HG03354 (cell line): ENCODE measurements around the gene MCC.

Source experiments
- ATAC-seq: cut with Tn5 transposase; IDR thresholded peaks from one replicate; pipeline ENCODE4 v1.9.1; 2021; ENCODE audit warnings: mild to moderate bottlenecking; ENCODE audit not compliant: unreplicated experiment, poor library complexity, severe bottlenecking

The MCC gene

GRCh38 chr5:113058706-113059226 lies 429.5 kb downstream of the MCC start:
- no peak for ATAC-seq

- no peak for ATAC-seq
These were observed 430.0 kb downstream of the MCC start for GRCh38 chr5:113058269-113058668.

GRCh38 chr5:113057557-113057984 lies 430.7 kb downstream of the MCC start:
- no peak for ATAC-seq

GRCh38 chr5:113056988-113057387 lies 431.3 kb downstream of the MCC start:
- no peak for ATAC-seq

GRCh38 chr5:113054899-113055298 lies 433.4 kb downstream of the MCC start:
- no peak for ATAC-seq

GRCh38 chr5:113053511-113053995 lies 434.7 kb downstream of the MCC start:
- ATAC-seq, result no peak

- no peak for ATAC-seq
These were observed 436.0 kb downstream of the MCC start for GRCh38 chr5:113052041-113052795.

- ATAC-seq, result no peak
These were observed 437.4 kb downstream of the MCC start for GRCh38 chr5:113050721-113051382.

GRCh38 chr5:113048931-113049330 lies 439.3 kb downstream of the MCC start:
- no peak for ATAC-seq

- ATAC-seq, result peak; percentile 86
These were observed 440.3 kb downstream of the MCC start for GRCh38 chr5:113047733-113048652.

GRCh38 chr5:113047234-113047633 lies 441.0 kb downstream of the MCC start:
- no peak for ATAC-seq

GRCh38 chr5:113044776-113045465 lies 443.3 kb downstream of the MCC start:
- ATAC-seq, result no peak

- no peak for ATAC-seq
These were observed 444.7 kb downstream of the MCC start for GRCh38 chr5:113043491-113043931.

GRCh38 chr5:113042491-113043243 lies 445.6 kb downstream of the MCC start:
- ATAC-seq, result no peak

- no peak for ATAC-seq
These were observed 447.5 kb downstream of the MCC start for GRCh38 chr5:113040672-113041260.

- ATAC-seq, result no peak
These were observed 448.3 kb downstream of the MCC start for GRCh38 chr5:113039934-113040285.

GRCh38 chr5:113039229-113039933 lies 448.9 kb downstream of the MCC start:
- ATAC-seq, result no peak

GRCh38 chr5:113038714-113039113 lies 449.5 kb downstream of the MCC start:
- no peak for ATAC-seq
